Right cardiac atrium (tissue), 5 donors: ENCODE results near the gene LTN1. TPM values are rescaled to one million over a fixed set of nuclear protein-coding genes. Genes with fewer than 3 reads are reported as not detected.
A peak's percentile ranks its signal among the peaks of the same experiment; 100 is the strongest.

ENCODE experiments used
- ATAC-seq, 2 donors: fragments of 200-7000 bp; cut with Tn5 transposase; one replicate each; pipeline versions ENCODE4 v1.8.0 to v1.9.1; 2020; ENCODE audit warnings: moderate library complexity in 2 of 2, mild to moderate bottlenecking in 1 of 2
- DNase-seq, 3 donors: peaks; one replicate each; pipeline ENCODE4 v3.0.0-alpha.2; 2020
- H3K27ac ChIP-seq: one replicate; pipeline ENCODE4 v1.5.1; 2013; ENCODE audit warnings: mild to moderate bottlenecking, low read length, control low read depth, moderate library complexity
- H3K27me3 ChIP-seq: one replicate; pipeline ENCODE4 v1.6.1; 2013; ENCODE audit not compliant: control insufficient read depth, insufficient read depth
- H3K4me1 ChIP-seq: one replicate; pipeline ENCODE4 v1.6.1; 2013; ENCODE audit warnings: low read length; ENCODE audit not compliant: control insufficient read depth, insufficient read depth
- H3K4me3 ChIP-seq: one replicate; pipeline ENCODE4 v1.5.1; 2013; ENCODE audit warnings: low read length, control low read depth
- H3K9me3 ChIP-seq: one replicate; pipeline ENCODE4 v1.6.1; 2013; ENCODE audit warnings: low read length; ENCODE audit not compliant: control insufficient read depth
- WGBS: extraction: QIAGEN DNeasy Blood & Tissue Kit; methylation state at CpG from one replicate; pipeline ENCODE4 v1.1.7; 2013; 5-methylcytosine and 5-hydroxymethylcytosine counted together
- intact Hi-C, 4 donors: fragments of 100-400 bp; cut with DNase I; formaldehyde crosslinking; loops; one replicate each; pipeline versions ENCODE4 v1.11.0 to v1.14.0; 2022 to 2023
- polyA plus RNA-seq: library from polyadenylated mRNA; stranded (reverse); fragments of 200-250 nt; gene quantifications from one replicate; pipeline ENCODE4 v1.2.3, GENCODE V29; 2013
- total RNA-seq, 4 donors: library from RNA; stranded (reverse); fragmentation: NEBNext Ultra II Directional; extraction: Animal tissue kit (Norgen Biotek cat#: 25700); gene quantifications; one replicate each; pipeline ENCODE4 v1.2.1, GENCODE V29; 2021
- donor health status: healthy with polysubstance abuse.
- donor health status: DM: no; HTN: yes; CAD: no.
- donor health status: DM: no; HTN: no; CAD: no.
- donor health status: DM: no; HTN: yes; CAD: no; lungs with severe emphysema.
- donor health status: DM: yes; HTN: yes; CAD: no.

LTN1 gene
- total and polyA plus RNA-seq, 5 donors, result 4.8 to 20.0 (median 18.2) TPM

DNA sequence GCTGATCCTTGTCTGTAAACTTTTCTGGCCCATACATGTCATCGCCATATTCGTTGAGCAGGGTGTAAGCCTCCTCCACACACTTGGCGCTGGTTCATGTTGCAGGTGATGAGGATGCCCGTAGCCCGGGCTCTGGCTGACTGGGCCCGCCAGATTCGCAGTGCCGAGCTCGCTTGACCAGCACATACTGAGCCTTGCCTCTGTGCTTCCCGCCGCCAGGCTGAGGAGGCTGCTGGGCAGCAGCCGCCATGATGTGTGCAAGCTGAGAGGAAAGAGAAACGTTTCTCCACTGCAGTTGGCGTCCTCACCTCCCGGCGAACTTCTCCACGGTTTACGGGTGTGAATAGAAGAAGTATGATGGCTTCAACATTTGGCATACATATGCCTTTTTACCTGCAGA lies 89.2 kb downstream of the LTN1 start:
- H3K27ac ChIP-seq, result no peak overlapping the region
- no peaks in the 10 kb centered on the region for H3K27me3 ChIP-seq
- H3K4me1 ChIP-seq, result no peaks in the 10 kb centered on the region
- no peak overlapping the region for H3K4me3 ChIP-seq
- no peaks in the 10 kb centered on the region for H3K9me3 ChIP-seq
- WGBS, result 94% methylated on average over 18 of the region's 18 CpGs
- DNase-seq (peak in 1 of 3 donors; percentile 27), ATAC-seq (no peak)
- intact Hi-C loops, result no loop called here

DNA sequence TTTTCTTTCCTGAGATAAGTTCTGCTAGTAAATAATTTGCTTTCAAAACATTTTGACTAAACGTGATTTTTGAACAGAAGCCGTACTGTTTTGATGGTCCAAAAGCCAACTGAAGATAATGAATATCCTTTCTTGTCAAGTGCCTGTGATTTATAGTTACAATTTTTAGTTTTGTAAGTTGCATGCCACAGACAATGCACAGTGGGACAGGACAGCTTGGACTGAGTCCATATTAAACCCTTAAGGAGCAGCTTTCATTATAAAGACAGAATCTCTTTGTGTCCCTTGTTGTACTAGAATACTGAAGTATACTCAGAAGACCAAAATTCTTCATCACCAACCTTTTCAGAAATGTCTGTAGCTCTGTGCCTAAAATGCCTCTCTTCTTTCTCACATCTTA lies 92.2 kb downstream of the LTN1 start:
- DNase-seq (no peak), ATAC-seq (no peak)
- Histone ChIP-seq H3K9me3 (no peaks in the 10 kb centered on the region), H3K4me1 (no peaks in the 10 kb centered on the region), H3K27ac (no peak overlapping the region), H3K4me3 (no peak overlapping the region), H3K27me3 (no peaks in the 10 kb centered on the region)
- intact Hi-C loops, result no loop called here
- WGBS, result 69% methylated on average over 2 of the region's 2 CpGs

DNA sequence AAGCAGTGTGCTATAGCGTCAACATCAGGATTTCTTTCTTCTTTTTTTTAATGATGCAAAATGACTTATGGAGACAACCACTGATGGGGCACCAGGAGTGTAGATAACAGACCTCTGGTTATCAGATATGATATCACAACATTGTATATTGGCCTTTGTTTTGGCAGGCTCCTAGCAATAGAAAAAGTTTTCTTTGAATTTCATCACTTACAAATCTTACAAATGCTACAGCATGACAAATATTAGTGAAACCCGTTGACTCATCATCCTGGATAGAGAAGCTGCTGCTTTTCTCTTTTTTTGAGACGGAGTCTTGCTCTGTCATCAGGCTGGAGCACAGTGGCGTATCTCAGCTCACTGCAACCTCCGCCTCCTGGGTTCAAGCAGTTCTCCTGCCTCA lies 92.9 kb downstream of the LTN1 start:
- no peak overlapping the region for H3K4me3 ChIP-seq
- intact Hi-C loops, result no loop called here
- H3K27ac ChIP-seq, result no peak overlapping the region
- H3K9me3 ChIP-seq, result no peaks in the 10 kb centered on the region
- WGBS, result 82% methylated on average over 5 of the region's 5 CpGs
- no peaks in the 10 kb centered on the region for H3K4me1 ChIP-seq
- no peak for DNase-seq
- peak in 1 of 2 donors; percentile 36 for ATAC-seq
- no peaks in the 10 kb centered on the region for H3K27me3 ChIP-seq

DNA sequence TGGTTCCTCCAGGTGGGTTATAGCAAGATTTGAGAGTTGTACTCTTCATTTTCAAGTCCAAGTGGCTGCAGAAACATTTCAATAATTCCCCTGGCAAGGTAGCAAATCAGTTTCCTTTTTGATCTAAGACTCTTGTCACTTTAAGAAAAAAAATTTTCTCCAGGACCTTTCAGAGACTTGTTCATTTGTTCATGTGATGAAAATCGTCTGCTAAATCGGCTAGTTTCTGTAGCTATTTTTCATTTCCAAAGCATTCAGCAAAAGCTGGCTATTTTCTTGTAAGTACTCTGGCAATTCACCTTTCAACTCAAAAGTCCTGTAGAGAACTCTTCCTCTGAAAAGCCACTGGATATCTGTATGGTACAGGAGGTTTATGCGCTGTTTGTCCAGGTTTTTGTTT lies 93.5 kb downstream of the LTN1 start:
- Histone ChIP-seq H3K27ac (no peak overlapping the region), H3K9me3 (no peaks in the 10 kb centered on the region), H3K4me1 (no peaks in the 10 kb centered on the region), H3K27me3 (no peaks in the 10 kb centered on the region), H3K4me3 (no peak overlapping the region)
- intact Hi-C loops, result no loop called here
- WGBS, result 62% methylated on average over 3 of the region's 3 CpGs
- DNase-seq, result no peak
- ATAC-seq, result no peak

DNA sequence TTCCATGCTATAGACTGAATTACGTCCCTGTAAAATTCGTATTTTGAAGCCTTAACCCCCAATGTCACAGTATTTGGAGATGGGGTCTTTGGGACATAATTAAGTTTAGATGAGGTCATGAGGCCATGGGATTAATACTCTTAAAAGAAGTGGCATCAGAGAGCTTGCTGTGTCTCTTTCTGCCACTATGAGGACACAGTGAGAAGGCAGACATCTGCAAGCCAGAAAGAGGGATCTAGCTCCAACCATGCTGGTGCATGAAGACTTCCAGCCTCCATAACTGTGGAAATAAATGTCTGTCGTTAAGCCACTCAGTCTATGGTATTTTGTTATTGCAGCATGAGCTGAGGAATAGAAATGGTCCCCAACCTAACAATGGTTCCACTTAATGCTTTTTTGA lies 99.0 kb downstream of the LTN1 start:
- DNase-seq (no peak), ATAC-seq (no peak)
- no peaks in the 10 kb centered on the region for H3K27me3 ChIP-seq
- H3K27ac ChIP-seq, result no peak overlapping the region
- H3K9me3 ChIP-seq, result no peaks in the 10 kb centered on the region
- no peak overlapping the region for H3K4me3 ChIP-seq
- WGBS, result 81% methylated on average over 3 of the region's 3 CpGs
- H3K4me1 ChIP-seq, result no peaks in the 10 kb centered on the region
- intact Hi-C loops, result no loop called here

DNA sequence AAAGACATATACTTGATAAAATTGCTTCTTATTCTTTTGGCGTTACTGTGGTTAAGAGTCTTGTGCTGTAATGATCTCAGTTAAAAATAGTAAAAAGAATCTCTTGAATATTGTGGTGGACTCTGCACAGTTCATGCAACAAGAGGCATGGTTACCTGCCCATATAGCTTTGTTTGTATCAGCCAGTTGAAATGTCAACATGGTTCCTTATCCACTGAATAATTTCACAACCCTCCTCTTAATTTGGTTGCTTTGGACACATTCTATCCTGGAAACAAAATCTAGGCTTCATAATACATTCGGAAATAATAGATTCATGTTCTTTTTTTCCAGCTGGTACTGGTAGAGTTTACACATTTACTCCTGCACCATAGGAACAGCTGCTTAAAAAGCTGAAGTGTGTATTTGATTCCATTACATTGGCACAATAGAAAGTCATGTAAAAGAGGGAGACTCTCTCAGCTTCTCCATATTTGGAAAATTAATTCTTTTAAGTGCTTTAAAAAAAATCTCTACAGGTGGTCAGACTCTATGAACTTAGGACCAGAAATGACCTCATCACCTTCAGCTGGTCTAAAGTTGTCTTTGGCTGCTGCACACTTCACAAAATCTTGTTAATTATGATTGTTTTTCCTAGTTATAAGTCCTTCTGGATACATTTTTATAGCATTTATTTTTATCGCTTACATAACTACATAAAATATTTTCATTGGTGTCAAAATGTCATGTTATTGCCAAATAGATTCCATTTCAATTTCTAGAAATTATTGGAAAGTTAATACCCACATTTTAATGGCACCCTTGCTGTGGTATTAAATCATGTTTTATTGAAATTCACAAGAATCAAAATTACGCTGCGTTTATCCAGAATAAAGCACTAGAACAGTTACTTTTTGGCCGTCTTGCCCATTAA lies 100.2 kb downstream of the LTN1 start:
- H3K27ac ChIP-seq, result no peak overlapping the region
- no peaks in the 10 kb centered on the region for H3K9me3 ChIP-seq
- no peaks in the 10 kb centered on the region for H3K4me1 ChIP-seq
- H3K27me3 ChIP-seq, result no peaks in the 10 kb centered on the region
- no peak for ATAC-seq
- WGBS, result 72% methylated on average over 6 of the region's 6 CpGs
- DNase-seq, result no peak
- H3K4me3 ChIP-seq, result no peak overlapping the region
- intact Hi-C loops, result no loop called here

DNA sequence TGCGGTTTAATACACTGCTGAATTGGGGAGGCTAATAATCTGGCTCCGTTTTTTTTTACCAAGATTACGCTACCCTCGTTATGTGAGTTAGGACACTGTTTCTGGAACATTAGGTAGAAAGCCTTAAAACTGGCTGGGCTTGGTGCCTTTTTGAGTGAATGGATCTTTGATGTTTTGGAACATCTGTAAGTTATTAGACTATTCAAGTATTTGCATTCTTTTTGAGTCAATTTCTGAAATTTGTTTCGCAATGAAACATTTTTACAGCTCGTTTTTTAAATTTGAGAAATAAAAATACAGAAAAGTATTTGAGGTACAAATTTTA lies 106.9 kb downstream of the LTN1 start:
- Histone ChIP-seq H3K9me3 (no peaks in the 10 kb centered on the region), H3K27ac (no peak overlapping the region), H3K4me3 (no peak overlapping the region), H3K4me1 (no peaks in the 10 kb centered on the region), H3K27me3 (no peaks in the 10 kb centered on the region)
- WGBS, result 93% methylated on average over 6 of the region's 6 CpGs
- intact Hi-C loops, result no loop called here
- no peak for ATAC-seq
- no peak for DNase-seq

DNA sequence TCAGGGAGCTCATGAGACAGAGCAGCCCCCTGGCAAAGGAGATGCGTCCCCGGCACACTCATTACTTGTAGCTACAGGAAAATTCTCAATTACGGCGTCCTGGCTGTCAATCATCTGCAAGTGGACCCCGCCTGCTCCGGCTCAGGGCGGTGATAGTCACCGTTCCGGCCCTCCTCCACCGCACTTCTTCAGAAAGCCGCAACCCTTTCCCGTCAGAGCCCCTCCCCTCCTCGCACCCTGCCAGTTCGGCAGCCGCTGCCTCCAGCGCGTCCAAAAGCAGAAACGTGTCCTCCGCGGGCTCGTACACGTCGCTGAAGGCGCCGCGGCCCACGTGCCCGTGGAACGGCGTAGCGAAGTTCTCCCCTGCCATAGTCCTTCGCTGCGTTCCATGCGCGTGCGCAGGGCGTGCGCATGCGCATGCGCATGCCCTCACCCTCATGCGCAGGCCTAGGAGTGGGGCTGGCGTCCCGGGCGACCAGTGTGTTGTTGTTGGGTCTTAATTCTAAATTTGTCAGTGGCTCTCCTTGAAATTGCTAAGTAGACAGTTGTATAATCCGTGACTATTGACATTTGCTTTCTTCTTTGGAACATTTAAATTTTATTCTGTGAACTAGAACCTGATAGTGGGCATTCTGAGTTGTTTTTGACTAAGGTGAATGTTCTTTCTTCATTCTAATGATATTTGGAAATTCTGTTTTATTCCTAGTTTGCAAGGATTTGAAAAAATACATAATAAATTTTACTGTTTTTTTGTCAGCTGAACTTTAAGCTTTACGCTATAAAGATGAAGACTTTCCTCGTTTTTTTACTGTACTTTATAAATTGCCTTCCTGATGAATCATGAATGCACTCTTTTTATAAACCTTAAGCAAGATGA lies 107.5 kb downstream of the LTN1 start:
- ATAC-seq (peak; percentile 99 to 100), DNase-seq (peak; percentile 95 to 97 (median 97))
- Histone ChIP-seq H3K4me1 (no peaks in the 10 kb centered on the region), H3K4me3 (peak overlapping the region; percentile 70), H3K27me3 (no peaks in the 10 kb centered on the region), H3K9me3 (no peaks in the 10 kb centered on the region), H3K27ac (peak overlapping the region; percentile 71)
- intact Hi-C loops, result no loop called here
- WGBS, result 4% methylated on average over 47 of the region's 47 CpGs

DNA sequence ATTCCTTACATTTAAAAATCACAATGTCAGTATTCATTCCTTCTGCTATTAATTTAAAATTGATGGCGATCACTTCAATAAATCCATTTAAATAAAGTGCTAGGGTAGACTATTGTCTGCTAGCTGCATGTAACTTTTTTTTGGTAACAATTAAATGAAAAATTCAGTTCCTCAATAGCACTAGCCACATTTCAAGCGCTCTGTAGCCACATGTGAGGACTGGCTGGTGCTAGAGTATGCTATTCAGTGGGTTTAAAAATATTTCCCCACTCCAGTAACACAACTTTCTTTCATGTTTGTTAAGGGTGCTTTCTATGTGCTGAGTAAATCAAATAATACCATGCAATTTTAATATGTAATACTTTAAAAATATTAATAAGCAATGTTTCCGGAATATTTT lies 108.2 kb downstream of the LTN1 start:
- DNase-seq (no peak), ATAC-seq (peak; percentile 38 to 40)
- no peaks in the 10 kb centered on the region for H3K27me3 ChIP-seq
- no peaks in the 10 kb centered on the region for H3K4me1 ChIP-seq
- intact Hi-C loops, result no loop called here
- no peak overlapping the region for H3K27ac ChIP-seq
- peak overlapping the region; percentile 70 for H3K4me3 ChIP-seq
- WGBS, result 28% methylated on average over 3 of the region's 3 CpGs
- H3K9me3 ChIP-seq, result no peaks in the 10 kb centered on the region

DNA sequence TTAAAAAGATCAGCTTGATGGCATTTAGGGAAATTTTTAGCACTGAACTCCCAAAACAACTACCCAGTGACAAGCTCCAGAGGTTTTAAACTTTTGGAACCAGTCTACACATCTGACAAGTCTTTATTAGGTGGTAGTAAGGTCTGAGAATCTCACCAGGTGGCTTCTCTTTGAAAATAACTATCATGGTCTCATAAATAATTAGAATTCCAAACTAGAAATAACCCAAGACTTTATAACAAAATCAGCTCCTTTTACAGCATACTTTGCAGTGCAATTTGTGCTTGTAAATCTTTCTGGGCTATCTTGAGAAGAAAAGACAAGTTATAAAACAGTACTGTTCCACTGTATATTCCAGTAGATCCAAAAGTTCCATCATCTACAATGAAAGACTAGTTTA lies 108.7 kb downstream of the LTN1 start:
- H3K4me1 ChIP-seq, result no peaks in the 10 kb centered on the region
- intact Hi-C loops, result no loop called here
- ATAC-seq, result no peak
- H3K9me3 ChIP-seq, result no peaks in the 10 kb centered on the region
- H3K27me3 ChIP-seq, result no peaks in the 10 kb centered on the region
- no peak for DNase-seq
- H3K4me3 ChIP-seq, result peak overlapping the region; percentile 70
- no peak overlapping the region for H3K27ac ChIP-seq

DNA sequence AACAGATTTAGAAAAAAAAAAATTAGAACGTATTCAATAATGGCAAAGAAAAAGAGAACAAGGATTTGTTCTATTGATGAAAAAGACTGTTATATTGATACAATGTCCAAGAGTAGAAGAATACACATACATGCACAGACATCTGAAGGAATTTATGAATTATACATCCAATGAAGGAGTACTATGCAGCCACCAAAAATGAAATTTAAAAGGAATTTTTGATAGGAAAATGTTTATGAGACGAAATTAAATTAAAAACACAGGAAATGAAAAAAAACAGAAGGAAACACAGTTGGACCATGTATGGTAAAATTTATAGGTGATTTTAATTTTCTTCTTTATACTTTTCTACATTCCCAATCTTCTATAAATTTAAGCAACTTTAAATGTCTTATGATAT lies 110.3 kb downstream of the LTN1 start:
- DNase-seq, result no peak
- no peak overlapping the region for H3K27ac ChIP-seq
- H3K9me3 ChIP-seq, result no peaks in the 10 kb centered on the region
- no peak for ATAC-seq
- H3K27me3 ChIP-seq, result no peaks in the 10 kb centered on the region
- no peaks in the 10 kb centered on the region for H3K4me1 ChIP-seq
- 47% methylated on average over 2 of the region's 2 CpGs for WGBS
- intact Hi-C loops, result no loop called here
- no peak overlapping the region for H3K4me3 ChIP-seq
